ENCODE measurements around the gene PRRC1. TPM values are rescaled to one million over a fixed set of nuclear protein-coding genes. Genes with fewer than 3 reads are reported as not detected.
"Not testable (repeated sequence)": the region's sequence is repeated elsewhere in the genome, so short reads cannot be mapped to it uniquely, and the experiment has no call there.

PRRC1 gene
- total and polyA plus RNA-seq, 2 donors from 2014 or later, result 19.8 to 55.8 TPM

DNA sequence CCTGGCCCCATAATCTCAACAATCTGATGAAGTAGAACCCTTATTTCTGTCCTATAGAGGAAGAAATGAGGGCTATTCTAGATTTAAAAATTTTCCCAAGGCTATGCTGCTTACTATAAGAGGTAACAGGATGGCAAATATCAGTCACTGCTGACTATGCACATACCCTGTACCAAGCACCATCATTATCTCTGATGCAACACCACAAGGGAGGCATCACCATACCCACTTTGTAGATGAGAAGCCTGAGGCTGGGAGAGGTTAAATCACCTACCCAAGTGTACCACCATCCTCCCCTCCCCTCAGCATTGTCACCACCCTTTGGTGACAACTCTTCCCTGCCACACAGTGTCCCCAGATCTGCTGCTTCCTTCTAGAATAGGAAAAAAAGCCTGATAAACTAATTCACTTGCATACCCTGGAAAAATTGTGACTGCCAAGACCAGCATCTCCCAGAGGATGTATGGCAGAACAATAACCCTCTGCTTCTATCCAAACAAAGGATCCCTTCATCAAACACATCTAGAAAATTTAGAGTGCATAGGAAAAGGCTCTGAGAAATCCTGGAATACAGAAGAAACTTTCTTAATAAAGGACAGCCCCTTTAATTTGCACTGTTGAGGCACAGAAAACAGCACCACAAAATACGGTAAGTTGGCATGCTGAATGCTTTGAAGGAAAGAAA, 48.3 kb downstream of the PRRC1 start:
- H3K9me3 ChIP-seq (ENCODE audit: control insufficient read depth in 2 of 3, insufficient read depth in 1 of 3, low read length in 3 of 3), result no peaks in the 10 kb centered on the region
- TF ChIP-seq, protein P1, sequence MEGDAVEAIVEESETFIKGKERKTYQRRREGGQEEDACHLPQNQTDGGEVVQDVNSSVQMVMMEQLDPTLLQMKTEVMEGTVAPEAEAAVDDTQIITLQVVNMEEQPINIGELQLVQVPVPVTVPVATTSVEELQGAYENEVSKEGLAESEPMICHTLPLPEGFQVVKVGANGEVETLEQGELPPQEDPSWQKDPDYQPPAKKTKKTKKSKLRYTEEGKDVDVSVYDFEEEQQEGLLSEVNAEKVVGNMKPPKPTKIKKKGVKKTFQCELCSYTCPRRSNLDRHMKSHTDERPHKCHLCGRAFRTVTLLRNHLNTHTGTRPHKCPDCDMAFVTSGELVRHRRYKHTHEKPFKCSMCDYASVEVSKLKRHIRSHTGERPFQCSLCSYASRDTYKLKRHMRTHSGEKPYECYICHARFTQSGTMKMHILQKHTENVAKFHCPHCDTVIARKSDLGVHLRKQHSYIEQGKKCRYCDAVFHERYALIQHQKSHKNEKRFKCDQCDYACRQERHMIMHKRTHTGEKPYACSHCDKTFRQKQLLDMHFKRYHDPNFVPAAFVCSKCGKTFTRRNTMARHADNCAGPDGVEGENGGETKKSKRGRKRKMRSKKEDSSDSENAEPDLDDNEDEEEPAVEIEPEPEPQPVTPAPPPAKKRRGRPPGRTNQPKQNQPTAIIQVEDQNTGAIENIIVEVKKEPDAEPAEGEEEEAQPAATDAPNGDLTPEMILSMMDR (IDR thresholded peaks at IDR 0.05; ENCODE audit: borderline replicate concordance, extremely low read depth, insufficient read depth), result no peak
- FAIRE-seq, result no peak
- no peaks in the 10 kb centered on the region for H3K27me3 ChIP-seq (ENCODE audit: control insufficient read depth, insufficient read depth, low read length)
- H3K9ac ChIP-seq (ENCODE audit: low read length in 3 of 3), result no peak overlapping the region
- no peak overlapping the region for H3K27ac ChIP-seq (ENCODE audit: low read depth in 2 of 2, low read length in 2 of 2)
- H3K4me1 ChIP-seq (ENCODE audit: control insufficient read depth in 2 of 3, insufficient read depth in 2 of 3, low read depth in 1 of 3, low read length in 3 of 3), result no peaks in the 10 kb centered on the region
- no peak for DNase-seq
- no peak overlapping the region for H3K4me3 ChIP-seq (ENCODE audit: low read length in 3 of 3)
- H3K36me3 ChIP-seq (ENCODE audit: control insufficient read depth in 2 of 3, insufficient read depth in 3 of 3, low read length in 3 of 3), result no peaks in the 10 kb centered on the region
- intact Hi-C loops (cut with DNase I), result loop anchor here (10.0 kb wide), 1 partner anchor 639 kb away; no protein-coding TSS in a partner anchor

DNA sequence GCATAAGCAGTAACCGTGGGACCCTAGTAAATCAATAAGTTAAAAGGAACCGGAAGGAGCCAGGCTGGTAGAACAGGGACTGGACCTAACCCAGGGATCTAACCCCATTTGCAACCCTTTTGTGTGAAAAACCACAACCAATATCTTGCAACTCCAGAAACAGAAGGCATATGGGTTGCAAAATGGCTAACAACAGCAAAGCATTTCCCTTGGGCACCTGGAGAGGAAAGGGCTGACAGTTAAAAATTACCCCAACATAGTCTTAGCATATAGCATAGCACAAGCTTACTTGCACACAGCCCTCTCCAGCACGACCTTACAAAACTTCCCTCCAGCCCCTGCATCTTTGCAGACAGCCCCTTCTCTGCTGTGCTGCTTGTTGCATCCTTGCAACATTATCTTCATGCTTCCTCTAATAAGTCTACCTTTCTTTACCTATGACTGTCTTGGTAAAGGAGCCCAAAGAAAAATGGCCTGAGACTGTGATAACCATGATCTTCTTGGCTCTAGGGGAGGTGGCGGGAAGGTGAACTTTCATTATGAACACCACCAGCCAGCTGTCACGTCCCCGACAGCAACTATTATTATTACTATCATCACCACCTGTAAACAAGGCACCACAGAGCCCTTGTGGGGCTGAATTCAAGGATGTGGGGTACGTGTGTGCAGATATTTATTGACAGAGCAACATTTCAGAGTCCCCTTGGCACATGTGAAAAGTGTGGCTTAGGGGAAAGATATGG, 49.8 kb downstream of the PRRC1 start:
- no peaks in the 10 kb centered on the region for H3K4me1 ChIP-seq (ENCODE audit: control insufficient read depth in 2 of 3, insufficient read depth in 2 of 3, low read depth in 1 of 3, low read length in 3 of 3)
- no peaks in the 10 kb centered on the region for H3K9me3 ChIP-seq (ENCODE audit: control insufficient read depth in 2 of 3, insufficient read depth in 1 of 3, low read length in 3 of 3)
- H3K9ac ChIP-seq (ENCODE audit: low read length in 3 of 3), result no peak overlapping the region
- DNase-seq (no peak), FAIRE-seq (no peak)
- H3K27ac ChIP-seq (ENCODE audit: low read depth in 2 of 2, low read length in 2 of 2), result no peak overlapping the region
- TF ChIP-seq, protein P1 (IDR thresholded peaks at IDR 0.05; ENCODE audit: borderline replicate concordance, extremely low read depth, insufficient read depth), result no peak
- no peaks in the 10 kb centered on the region for H3K36me3 ChIP-seq (ENCODE audit: control insufficient read depth in 2 of 3, insufficient read depth in 3 of 3, low read length in 3 of 3)
- H3K27me3 ChIP-seq (ENCODE audit: control insufficient read depth, insufficient read depth, low read length), result no peaks in the 10 kb centered on the region
- H3K4me3 ChIP-seq (ENCODE audit: low read length in 3 of 3), result no peak overlapping the region
- intact Hi-C loops (cut with DNase I), result loop anchor here (10.0 kb wide), 1 partner anchor 638 kb away; no protein-coding TSS in a partner anchor

DNA sequence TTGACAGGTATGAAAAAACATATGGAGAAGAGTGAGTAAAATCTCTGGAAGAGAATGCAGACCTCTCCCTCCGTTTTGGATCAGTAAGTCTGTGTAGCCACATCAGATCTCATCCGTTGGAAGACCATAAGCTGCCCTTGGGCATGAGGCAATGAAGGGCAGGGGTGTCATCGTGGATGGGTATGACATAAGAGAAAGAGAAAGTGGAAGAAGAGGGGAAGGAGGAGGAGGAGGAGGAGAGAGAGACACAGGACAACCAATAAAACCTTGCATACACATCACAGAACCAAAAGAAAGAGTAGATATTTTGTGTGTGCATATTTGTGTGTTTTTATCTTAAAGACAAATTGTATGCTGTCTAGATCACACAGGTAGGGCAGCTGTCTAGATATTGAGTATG, 50.7 kb downstream of the PRRC1 start:
- TF ChIP-seq, protein P1 (IDR thresholded peaks at IDR 0.05; ENCODE audit: borderline replicate concordance, extremely low read depth, insufficient read depth), result no peak
- H3K36me3 ChIP-seq (ENCODE audit: control insufficient read depth in 2 of 3, insufficient read depth in 3 of 3, low read length in 3 of 3), result no peaks in the 10 kb centered on the region
- no peak for FAIRE-seq
- no peak for DNase-seq
- no peak overlapping the region for H3K4me3 ChIP-seq (ENCODE audit: low read length in 3 of 3)
- intact Hi-C loops (cut with DNase I), result loop anchor here (10.0 kb wide), 1 partner anchor 637 kb away; no protein-coding TSS in a partner anchor
- no peaks in the 10 kb centered on the region for H3K4me1 ChIP-seq (ENCODE audit: control insufficient read depth in 2 of 3, insufficient read depth in 2 of 3, low read depth in 1 of 3, low read length in 3 of 3)
- H3K9me3 ChIP-seq (ENCODE audit: control insufficient read depth in 2 of 3, insufficient read depth in 1 of 3, low read length in 3 of 3), result no peaks in the 10 kb centered on the region
- no peak overlapping the region for H3K9ac ChIP-seq (ENCODE audit: low read length in 3 of 3)
- no peak overlapping the region for H3K27ac ChIP-seq (ENCODE audit: low read depth in 2 of 2, low read length in 2 of 2)
- H3K27me3 ChIP-seq (ENCODE audit: control insufficient read depth, insufficient read depth, low read length), result no peaks in the 10 kb centered on the region

DNA sequence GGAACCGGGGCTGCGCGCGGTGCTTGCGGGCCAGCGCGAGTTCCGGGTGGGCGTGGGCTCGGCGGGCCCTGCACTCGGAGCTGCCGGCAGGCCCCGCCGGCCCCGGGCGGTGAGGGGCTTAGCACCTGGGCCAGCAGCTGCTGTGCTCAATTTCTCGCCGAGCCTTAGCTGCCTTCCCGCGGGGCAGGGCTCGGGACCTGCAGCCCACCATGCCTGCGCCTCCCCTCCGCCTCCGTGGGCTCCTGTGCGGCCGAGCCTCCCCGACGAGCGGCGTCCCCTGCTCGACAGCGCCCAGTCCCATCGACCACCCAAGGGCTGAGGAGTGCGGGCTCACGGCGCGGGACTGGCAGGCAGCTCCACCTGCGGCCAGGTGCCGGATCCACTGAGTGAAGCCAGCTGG, 52.0 kb downstream of the PRRC1 start:
- DNase-seq, result not testable (repeated sequence)
- intact Hi-C loops (cut with DNase I), result loop anchor here (10.0 kb wide), 1 partner anchor 635 kb away; no protein-coding TSS in a partner anchor

More for the DNA sequence above, 52.0 kb downstream of the PRRC1 start:
- not testable (repeated sequence) for H3K9me3 ChIP-seq (ENCODE audit: control insufficient read depth in 2 of 3, insufficient read depth in 1 of 3, low read length in 3 of 3); H3K27ac ChIP-seq (ENCODE audit: low read depth in 2 of 2, low read length in 2 of 2); H3K4me3 ChIP-seq (ENCODE audit: low read length in 3 of 3); FAIRE-seq; H3K27me3 ChIP-seq (ENCODE audit: control insufficient read depth, insufficient read depth, low read length); H3K4me1 ChIP-seq (ENCODE audit: control insufficient read depth in 2 of 3, insufficient read depth in 2 of 3, low read depth in 1 of 3, low read length in 3 of 3); H3K36me3 ChIP-seq (ENCODE audit: control insufficient read depth in 2 of 3, insufficient read depth in 3 of 3, low read length in 3 of 3); H3K9ac ChIP-seq (ENCODE audit: low read length in 3 of 3)
